A549 (cell line): ENCODE data around the gene TSR1. TPM values are rescaled to one million over a fixed set of nuclear protein-coding genes. Genes with fewer than 3 reads are reported as not detected.
A peak's percentile ranks its signal among the peaks of the same experiment; 100 is the strongest.

ENCODE experiments used
- ATAC-seq, 2 experiments: fragments of 200-7000 bp in 1 of 2; fragments of >200 bp in 1 of 2; cut with Nextera tagmentation in 1 of 2; cut with Tn5 transposase in 1 of 2; 3 replicates each; pipeline versions ENCODE4 v1.8.0 to v1.9.1; 2018 to 2020; ENCODE audit warnings: mild to moderate bottlenecking in 1 of 2, moderate library complexity in 1 of 2
- CTCF ChIA-PET: fragments of 300-600 bp; sonication (Branson Sonifier 250); formaldehyde crosslinking; extraction: SDS; loops from one replicate; lab custom pipeline; 2021; ENCODE audit warnings: antibody characterized with exemption, inconsistent platforms; lab: Yijun Ruan, JAX
- POLR2A ChIA-PET: fragments of 350-600 bp; formaldehyde crosslinking; extraction: SDS; loops from one replicate; lab custom pipeline; 2021; ENCODE audit warnings: antibody characterized with exemption, inconsistent platforms; lab: Yijun Ruan, JAX
- DNase-seq, 2 experiments: peaks; one replicate each; pipeline versions ENCODE4 v3.0.0 to v3.0.0-alpha.2; 2011 to 2016; ENCODE audit warnings: low read depth in 1 of 2, low spot score in 1 of 2
- FAIRE-seq: peaks from 2 replicates; lab custom pipeline; 2011; peaks lifted over from hg19 to GRCh38; lab: Jason Lieb, UNC
- H3K27ac ChIP-seq, 2 experiments: fragments of >200 bp; sonication (Bioruptor Twin); formaldehyde crosslinking; 3 replicates each; pipeline ENCODE4 v1.5.1; 2016 to 2017
- H3K4me1 ChIP-seq: fragments of >200 bp; sonication (Bioruptor Twin); formaldehyde crosslinking; 3 replicates; pipeline ENCODE4 v1.6.1; 2016
- H3K4me2 ChIP-seq: fragments of >200 bp; sonication (Bioruptor Twin); formaldehyde crosslinking; 3 replicates; pipeline ENCODE4 v1.6.1; 2016
- H3K4me3 ChIP-seq: fragments of >200 bp; sonication (Bioruptor Twin); formaldehyde crosslinking; 3 replicates; pipeline ENCODE4 v1.5.1; 2016
- H3K9me3 ChIP-seq: fragments of >200 bp; sonication (Bioruptor Twin); formaldehyde crosslinking; 3 replicates; pipeline ENCODE4 v1.6.1; 2016
- BHLHE40 ChIP-seq: IDR thresholded peaks from 2 replicates; pipeline ENCODE4 v1.6.1; 2012; ENCODE audit warnings: low read depth, low read length, inconsistent platforms
- CBX2 ChIP-seq: fragments of 200-600 bp; sonication (generic); IDR thresholded peaks from 2 replicates; pipeline ENCODE4 v1.6.1; 2016; ENCODE audit warnings: low read depth, mild to moderate bottlenecking, borderline replicate concordance
- CEBPB ChIP-seq, 2 experiments: fragments of >200 bp in 1 of 2; sonication (Bioruptor Twin) in 1 of 2; formaldehyde crosslinking in 1 of 2; IDR thresholded peaks; 2 replicates each; pipeline ENCODE4 v1.6.1; 2012 to 2016
- EP300 ChIP-seq, 2 experiments: fragments of >200 bp; sonication (Bioruptor Twin); formaldehyde crosslinking; IDR thresholded peaks; 2 replicates in 1 of 2; 3 replicates in 1 of 2; pipeline ENCODE4 v1.6.1; 2016 to 2017
- ESRRA ChIP-seq: fragments of 150-350 bp; IDR thresholded peaks from 2 replicates; pipeline ENCODE4 v1.6.1; 2014; ENCODE audit warnings: mild to moderate bottlenecking, low read length, borderline replicate concordance
- FOSL2 ChIP-seq, 2 experiments: fragments of 450-650 bp in 1 of 2; fragments of >200 bp in 1 of 2; sonication (Bioruptor Twin) in 1 of 2; formaldehyde crosslinking; IDR thresholded peaks; 2 replicates each; pipeline versions ENCODE4 v1.5.0 to v1.6.1; 2016 to 2020; ENCODE audit warnings: mild to moderate bottlenecking in 1 of 2, moderate library complexity in 1 of 2
- FOXS1 ChIP-seq: fragments of 250-450 bp; sonication (Bioruptor Pico); IDR thresholded peaks from 2 replicates; pipeline ENCODE4 v1.5.0; 2020; ENCODE audit warnings: mild to moderate bottlenecking, moderate library complexity
- HOXB13 ChIP-seq: fragments of 250-450 bp; sonication (Bioruptor Pico); IDR thresholded peaks from 2 replicates; pipeline ENCODE4 v1.5.0; 2020; ENCODE audit warnings: low read depth, mild to moderate bottlenecking, moderate library complexity
- HOXB5 ChIP-seq: fragments of 250-450 bp; sonication (Bioruptor Pico); IDR thresholded peaks from 2 replicates; pipeline ENCODE4 v1.5.0; 2020; ENCODE audit warnings: mild to moderate bottlenecking, moderate library complexity
- JUNB ChIP-seq: fragments of >200 bp; sonication (Bioruptor Twin); formaldehyde crosslinking; IDR thresholded peaks from 2 replicates; pipeline ENCODE4 v1.6.1; 2016
- KDM1A ChIP-seq: fragments of 200-600 bp; sonication (generic); IDR thresholded peaks from 2 replicates; pipeline ENCODE4 v1.6.1; 2016; ENCODE audit warnings: low read depth, mild to moderate bottlenecking
- KDM5A ChIP-seq: fragments of 200-600 bp; sonication (generic); IDR thresholded peaks from 2 replicates; pipeline ENCODE4 v1.6.1; 2016; ENCODE audit warnings: antibody characterized with exemption, mild to moderate bottlenecking
- MAZ ChIP-seq: fragments of 150-350 bp; IDR thresholded peaks from 2 replicates; pipeline ENCODE4 v1.6.1; 2014; ENCODE audit warnings: antibody characterized with exemption, low read depth, low read length, borderline replicate concordance
- POLR2A ChIP-seq: IDR thresholded peaks from 2 replicates; pipeline ENCODE4 v1.6.1; 2012; ENCODE audit warnings: mild to moderate bottlenecking, low read length
- POLR2AphosphoS2 ChIP-seq: conservative IDR thresholded peaks from 2 replicates; pipeline ENCODE4 v1.6.1; 2012; ENCODE audit warnings: low read length, improper control_type of control experiment, inconsistent platforms
- RAD21 ChIP-seq, 2 experiments: fragments of >200 bp in 1 of 2; sonication (Bioruptor Twin) in 1 of 2; formaldehyde crosslinking in 1 of 2; IDR thresholded peaks in 1 of 2; conservative IDR thresholded peaks in 1 of 2; 2 replicates in 1 of 2; 3 replicates in 1 of 2; pipeline ENCODE4 v1.6.1; 2012 to 2018; ENCODE audit warnings: inconsistent platforms in 1 of 2
- RARB ChIP-seq: fragments of 250-450 bp; sonication (Bioruptor Pico); IDR thresholded peaks from 2 replicates; pipeline ENCODE4 v1.8.0; 2021; ENCODE audit warnings: mild to moderate bottlenecking, moderate library complexity
- RCOR1 ChIP-seq: fragments of 150-350 bp; IDR thresholded peaks from 2 replicates; pipeline ENCODE4 v1.6.1; 2014; ENCODE audit warnings: antibody characterized with exemption, low read length, low read depth
- RNF2 ChIP-seq: fragments of 200-600 bp; sonication (generic); IDR thresholded peaks from 2 replicates; pipeline ENCODE4 v1.6.1; 2016; ENCODE audit warnings: low read depth, mild to moderate bottlenecking, antibody characterized with exemption, moderate library complexity, borderline replicate concordance
- SMC3 ChIP-seq: fragments of >200 bp; sonication (Bioruptor Twin); formaldehyde crosslinking; IDR thresholded peaks from 3 replicates; pipeline ENCODE4 v1.6.1; 2018; ENCODE audit warnings: inconsistent platforms
- SREBF2 ChIP-seq: fragments of 450-650 bp; IDR thresholded peaks from 2 replicates; pipeline ENCODE4 v1.6.1; 2014; ENCODE audit warnings: mild to moderate bottlenecking, moderate library complexity
- TFCP2L1 ChIP-seq: fragments of 250-450 bp; sonication (Bioruptor Pico); IDR thresholded peaks from 2 replicates; pipeline ENCODE4 v1.5.0; 2021; ENCODE audit warnings: mild to moderate bottlenecking
- ZFP36 ChIP-seq: fragments of 450-650 bp; IDR thresholded peaks from 2 replicates; pipeline ENCODE4 v1.6.1; 2014; ENCODE audit warnings: borderline replicate concordance; ENCODE audit not compliant: partially characterized antibody
- ZNF302 ChIP-seq: fragments of 250-450 bp; sonication (Bioruptor Pico); IDR thresholded peaks from 2 replicates; pipeline ENCODE4 v1.9.0; 2021; ENCODE audit warnings: inconsistent platforms, mild to moderate bottlenecking, moderate library complexity
- ZSCAN20 ChIP-seq: fragments of 250-450 bp; sonication (Bioruptor Pico); IDR thresholded peaks from 2 replicates; pipeline ENCODE4 v1.8.0; 2022; ENCODE audit warnings: mild to moderate bottlenecking, moderate library complexity
- WGBS: methylation state at CpG from one replicate; pipeline ENCODE4 v1.1.6; 2017; ENCODE audit errors: missing lambda C conversion rate; 5-methylcytosine and 5-hydroxymethylcytosine counted together
- polyA plus RNA-seq, 4 experiments: library from polyadenylated mRNA; depleted of rRNA in 3 of 4; stranded (reverse); fragments of >200 nt; fragmentation: RNase III in 1 of 4; extraction: RNeasy Plus Mini Kit Qiagen cat#74134 plus additional on column Dnase treatment in 1 of 4; gene quantifications; 2 replicates in 3 of 4; 3 replicates in 1 of 4; pipeline ENCODE4 v1.2.3, GENCODE V29; 2011 to 2017
- TF ChIP-seq, protein P1 (sequence below): fragments of >200 bp; sonication (Bioruptor Twin); formaldehyde crosslinking; IDR thresholded peaks from 3 replicates; pipeline ENCODE4 v1.5.1; 2016
- TF ChIP-seq, protein P2 (sequence below): IDR thresholded peaks from 2 replicates; pipeline ENCODE4 v1.6.1; 2012
- TF ChIP-seq, protein P3 (sequence below): fragments of 150-350 bp; IDR thresholded peaks from 2 replicates; pipeline ENCODE4 v1.6.1; 2014; ENCODE audit warnings: low read depth, mild to moderate bottlenecking, low read length
- TF ChIP-seq, protein P4 (sequence below): IDR thresholded peaks from 2 replicates; pipeline ENCODE4 v1.6.1; 2012
- TF ChIP-seq, protein P5 (sequence below): fragments of 450-650 bp; IDR thresholded peaks from 2 replicates; pipeline ENCODE4 v1.6.1; 2014; ENCODE audit warnings: antibody characterized with exemption

The TSR1 gene
- polyA plus RNA-seq, 2 of the 4 experiments (the other 2 are of a cell fraction), result 38.3 to 84.1 TPM

DNA sequence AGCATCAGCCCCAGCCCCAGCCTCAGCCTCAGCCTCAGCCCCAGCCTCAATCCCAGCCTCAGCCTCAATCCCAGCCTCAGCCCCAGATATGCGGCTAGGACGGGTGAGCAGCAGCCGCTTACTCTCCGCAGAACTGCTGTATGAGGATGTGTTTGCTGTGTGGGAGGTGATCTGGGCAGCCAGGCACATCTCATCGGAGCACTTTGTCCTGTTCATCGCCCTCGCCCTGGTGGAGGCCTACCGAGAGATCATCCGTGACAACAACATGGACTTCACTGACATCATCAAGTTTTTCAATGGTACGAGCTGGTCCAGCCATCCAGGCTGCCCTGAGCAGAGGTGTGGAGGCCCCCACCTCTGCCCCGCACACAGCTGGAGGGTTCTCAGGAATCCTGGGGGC, 42.6 kb upstream of the TSR1 start:
- no peak for ATAC-seq
- peaks cover 5% of the 10 kb centered on the region; the same call in 1 of the 3 replicates for H3K4me1 ChIP-seq
- H3K4me3 ChIP-seq, result no peak overlapping the region
- no peak overlapping the region for H3K4me2 ChIP-seq
- POLR2A ChIA-PET, result no interaction called here
- no peak overlapping the region for H3K27ac ChIP-seq
- CTCF ChIA-PET, result interaction anchor here (0.5 to 24.9 kb wide), 4 partner anchors 15 to 121 kb away, joined by 3 to 1099 read pairs (median 156); partner anchors contain the start of gene MNT
- DNase-seq, result no peak
- H3K9me3 ChIP-seq, result no peaks in the 10 kb centered on the region
- WGBS, result 94% methylated on average over 11 of the region's 11 CpGs
- FAIRE-seq, result no peak
- no peak for TF ChIP-seq CBX2
- no peak for TF ChIP-seq ESRRA
- TF ChIP-seq HOXB5 (CRISPR knock-in tag), result no peak
- TF ChIP-seq FOXS1, result no peak
- no peak for TF ChIP-seq RARB (CRISPR knock-in tag)
- no peak for TF ChIP-seq RNF2
- no peak for TF ChIP-seq TFCP2L1 (CRISPR knock-in tag)
- TF ChIP-seq ZFP36, result no peak
- TF ChIP-seq SREBF2, result no peak
- no peak for TF ChIP-seq POLR2A
- TF ChIP-seq KDM1A, result no peak
- TF ChIP-seq EP300 (IDR thresholded peaks at IDR 0.05), result no peak
- no peak for TF ChIP-seq BHLHE40
- no peak for TF ChIP-seq RCOR1
- TF ChIP-seq, protein P1, sequence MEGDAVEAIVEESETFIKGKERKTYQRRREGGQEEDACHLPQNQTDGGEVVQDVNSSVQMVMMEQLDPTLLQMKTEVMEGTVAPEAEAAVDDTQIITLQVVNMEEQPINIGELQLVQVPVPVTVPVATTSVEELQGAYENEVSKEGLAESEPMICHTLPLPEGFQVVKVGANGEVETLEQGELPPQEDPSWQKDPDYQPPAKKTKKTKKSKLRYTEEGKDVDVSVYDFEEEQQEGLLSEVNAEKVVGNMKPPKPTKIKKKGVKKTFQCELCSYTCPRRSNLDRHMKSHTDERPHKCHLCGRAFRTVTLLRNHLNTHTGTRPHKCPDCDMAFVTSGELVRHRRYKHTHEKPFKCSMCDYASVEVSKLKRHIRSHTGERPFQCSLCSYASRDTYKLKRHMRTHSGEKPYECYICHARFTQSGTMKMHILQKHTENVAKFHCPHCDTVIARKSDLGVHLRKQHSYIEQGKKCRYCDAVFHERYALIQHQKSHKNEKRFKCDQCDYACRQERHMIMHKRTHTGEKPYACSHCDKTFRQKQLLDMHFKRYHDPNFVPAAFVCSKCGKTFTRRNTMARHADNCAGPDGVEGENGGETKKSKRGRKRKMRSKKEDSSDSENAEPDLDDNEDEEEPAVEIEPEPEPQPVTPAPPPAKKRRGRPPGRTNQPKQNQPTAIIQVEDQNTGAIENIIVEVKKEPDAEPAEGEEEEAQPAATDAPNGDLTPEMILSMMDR, result no peak
- TF ChIP-seq ZSCAN20 (CRISPR knock-in tag), result no peak
- no peak for TF ChIP-seq HOXB13 (CRISPR knock-in tag)
- TF ChIP-seq CEBPB (IDR thresholded peaks at IDR 0.05), result no peak
- no peak for TF ChIP-seq FOSL2 (IDR thresholded peaks at IDR 0.05)
- no peak for TF ChIP-seq FOSL2 (CRISPR knock-in tag; IDR thresholded peaks at IDR 0.05)
- TF ChIP-seq, protein P2, sequence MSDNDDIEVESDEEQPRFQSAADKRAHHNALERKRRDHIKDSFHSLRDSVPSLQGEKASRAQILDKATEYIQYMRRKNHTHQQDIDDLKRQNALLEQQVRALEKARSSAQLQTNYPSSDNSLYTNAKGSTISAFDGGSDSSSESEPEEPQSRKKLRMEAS, result no peak
- TF ChIP-seq, all 56 proteins: peak for 0

DNA sequence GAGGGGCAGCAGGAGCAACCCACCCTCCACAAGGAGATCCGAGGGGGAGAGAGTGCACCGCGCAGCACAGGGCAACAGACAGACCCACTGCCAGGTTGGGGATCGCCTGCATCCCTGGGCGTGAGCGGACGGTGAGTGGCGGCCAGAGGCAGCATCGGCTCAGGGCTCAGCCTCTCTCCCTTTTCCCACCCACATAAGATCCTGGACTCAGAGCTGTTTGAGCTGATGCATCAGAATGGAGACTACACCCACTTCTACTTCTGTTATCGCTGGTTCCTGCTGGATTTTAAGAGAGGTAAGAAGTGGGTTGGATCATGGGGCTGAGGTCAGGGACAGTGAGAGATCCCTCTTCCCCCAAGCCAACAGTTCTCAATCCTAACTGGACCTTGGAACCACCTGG, 41.4 kb upstream of the TSR1 start:
- H3K4me1 ChIP-seq, result peaks cover under 1% of the 10 kb centered on the region; the same call in 1 of the 3 replicates
- FAIRE-seq (no peak), ATAC-seq (no peak)
- H3K4me3 ChIP-seq, result no peak overlapping the region
- ChIA-PET CTCF (interaction anchor here (15.0 to 24.9 kb wide), 2 partner anchors 13 to 33 kb away, joined by 255 to 1099 read pairs; partner anchors contain the start of gene MNT), POLR2A (no interaction called here)
- no peak for TF ChIP-seq SREBF2
- 0 out of 2 replicates have a peak, but pooled peaks have one; percentile 69 for TF ChIP-seq POLR2AphosphoS2
- TF ChIP-seq, all 56 proteins: peak for 1
- WGBS, result 96% methylated on average over 10 of the region's 10 CpGs
- H3K27ac ChIP-seq, result no peak overlapping the region
- H3K9me3 ChIP-seq, result no peaks in the 10 kb centered on the region
- DNase-seq, result no peak
- no peak overlapping the region for H3K4me2 ChIP-seq

DNA sequence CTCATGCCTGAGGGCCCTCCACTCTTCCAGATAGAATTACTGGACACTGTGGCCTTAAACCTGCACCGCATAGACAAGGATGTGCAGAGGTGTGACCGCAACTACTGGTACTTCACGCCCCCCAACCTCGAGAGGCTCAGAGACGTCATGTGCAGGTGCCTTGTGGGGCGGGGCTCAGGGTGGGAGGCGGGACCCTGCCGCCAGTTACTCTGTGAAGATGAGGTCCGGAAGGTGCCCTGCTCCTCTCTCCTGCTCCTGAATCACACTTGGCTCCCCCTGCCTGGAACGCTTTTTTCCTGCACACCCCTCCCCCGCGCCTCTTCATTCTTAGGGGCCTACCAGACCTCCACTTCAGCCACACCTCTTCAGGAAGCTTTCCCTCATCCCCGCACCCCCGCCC, 39.9 kb upstream of the TSR1 start:
- H3K27ac ChIP-seq, result no peak overlapping the region
- WGBS, result 94% methylated on average over 14 of the region's 14 CpGs
- H3K4me3 ChIP-seq, result no peak overlapping the region
- DNase-seq (no peak), FAIRE-seq (no peak), ATAC-seq (no peak)
- H3K4me2 ChIP-seq, result no peak overlapping the region
- no peaks in the 10 kb centered on the region for H3K4me1 ChIP-seq
- H3K9me3 ChIP-seq, result no peaks in the 10 kb centered on the region
- ChIA-PET POLR2A (no interaction called here), CTCF (interaction anchor here (2.6 to 24.9 kb wide), 3 partner anchors 12 to 35 kb away, joined by 9 to 1099 read pairs (median 255); partner anchors contain the start of gene MNT)
- TF ChIP-seq KDM1A (no peak), ZSCAN20 (CRISPR knock-in tag) (no peak), CEBPB (IDR thresholded peaks at IDR 0.05) (no peak), MAZ (no peak), TFCP2L1 (CRISPR knock-in tag) (no peak), ZNF302 (CRISPR knock-in tag) (no peak), SMC3 (no peak), CBX2 (no peak), KDM5A (no peak), RAD21 (conservative IDR thresholded peaks at IDR 0.05 in 1 of 2, IDR thresholded peaks at IDR 0.05 in 1 of 2) (no peak), JUNB (no peak)
- TF ChIP-seq, protein P3, sequence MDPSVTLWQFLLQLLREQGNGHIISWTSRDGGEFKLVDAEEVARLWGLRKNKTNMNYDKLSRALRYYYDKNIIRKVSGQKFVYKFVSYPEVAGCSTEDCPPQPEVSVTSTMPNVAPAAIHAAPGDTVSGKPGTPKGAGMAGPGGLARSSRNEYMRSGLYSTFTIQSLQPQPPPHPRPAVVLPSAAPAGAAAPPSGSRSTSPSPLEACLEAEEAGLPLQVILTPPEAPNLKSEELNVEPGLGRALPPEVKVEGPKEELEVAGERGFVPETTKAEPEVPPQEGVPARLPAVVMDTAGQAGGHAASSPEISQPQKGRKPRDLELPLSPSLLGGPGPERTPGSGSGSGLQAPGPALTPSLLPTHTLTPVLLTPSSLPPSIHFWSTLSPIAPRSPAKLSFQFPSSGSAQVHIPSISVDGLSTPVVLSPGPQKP, result no peak
- TF ChIP-seq, protein P4, sequence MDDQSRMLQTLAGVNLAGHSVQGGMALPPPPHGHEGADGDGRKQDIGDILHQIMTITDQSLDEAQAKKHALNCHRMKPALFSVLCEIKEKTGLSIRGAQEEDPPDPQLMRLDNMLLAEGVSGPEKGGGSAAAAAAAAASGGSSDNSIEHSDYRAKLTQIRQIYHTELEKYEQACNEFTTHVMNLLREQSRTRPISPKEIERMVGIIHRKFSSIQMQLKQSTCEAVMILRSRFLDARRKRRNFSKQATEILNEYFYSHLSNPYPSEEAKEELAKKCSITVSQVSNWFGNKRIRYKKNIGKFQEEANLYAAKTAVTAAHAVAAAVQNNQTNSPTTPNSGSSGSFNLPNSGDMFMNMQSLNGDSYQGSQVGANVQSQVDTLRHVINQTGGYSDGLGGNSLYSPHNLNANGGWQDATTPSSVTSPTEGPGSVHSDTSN, result no peak
- TF ChIP-seq, protein P5, sequence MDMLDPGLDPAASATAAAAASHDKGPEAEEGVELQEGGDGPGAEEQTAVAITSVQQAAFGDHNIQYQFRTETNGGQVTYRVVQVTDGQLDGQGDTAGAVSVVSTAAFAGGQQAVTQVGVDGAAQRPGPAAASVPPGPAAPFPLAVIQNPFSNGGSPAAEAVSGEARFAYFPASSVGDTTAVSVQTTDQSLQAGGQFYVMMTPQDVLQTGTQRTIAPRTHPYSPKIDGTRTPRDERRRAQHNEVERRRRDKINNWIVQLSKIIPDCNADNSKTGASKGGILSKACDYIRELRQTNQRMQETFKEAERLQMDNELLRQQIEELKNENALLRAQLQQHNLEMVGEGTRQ, result no peak
